ENCODE data around the gene IRF7. TPM values are rescaled to one million over a fixed set of nuclear protein-coding genes. Genes with fewer than 3 reads are reported as not detected.

IRF7 gene
- total RNA-seq, 6 donors from 2014 or later = 32.6 to 123 (median 56.2) TPM

GRCh38 chr11:617912-618682 is 2.3 kb upstream of the IRF7 start:
- ATAC-seq (ENCODE audit: low FRiP score in 2 of 2) = no peak
- H3K27ac ChIP-seq = no peak overlapping the region
- no peaks in the 10 kb centered on the region for H3K9me3 ChIP-seq
- peaks cover 24 to 35% (median 32%) of the 10 kb centered on the region in 4 donors for H3K4me1 ChIP-seq
- H3K4me3 ChIP-seq = no peak overlapping the region
- H3K36me3 ChIP-seq = peaks cover 2 to 26% (median 14%) of the 10 kb centered on the region in 4 donors
- DNase-seq = peak in 1 of 2 donors; percentile 79
- H3K27me3 ChIP-seq = no peaks in the 10 kb centered on the region
- TF ChIP-seq CTCF (IDR thresholded peaks at IDR 0.05) (no peak), POLR2AphosphoS5 (IDR thresholded peaks at IDR 0.05) (no peak), EP300 (IDR thresholded peaks at IDR 0.05) (no peak), POLR2A (IDR thresholded peaks at IDR 0.05) (no peak)
- WGBS, 2 donors = 96 to 98% methylated on average over 8 to 23 of the region's 25 CpGs

GRCh38 chr11:617199-617911 is 1.6 kb upstream of the IRF7 start:
- Histone ChIP-seq H3K27me3 (no peaks in the 10 kb centered on the region), H3K9me3 (no peaks in the 10 kb centered on the region), H3K4me1 (peaks cover 25 to 39% (median 33%) of the 10 kb centered on the region in 4 donors), H3K36me3 (peaks cover 6 to 30% (median 21%) of the 10 kb centered on the region in 4 donors), H3K27ac (peak overlapping the region in 1 of 4 donors; percentile 98), H3K4me3 (no peak overlapping the region)
- ATAC-seq (ENCODE audit: low FRiP score in 2 of 2) = no peak
- WGBS, 2 donors = 93 to 94% methylated on average over 17 to 54 of the region's 57 CpGs
- TF ChIP-seq CTCF (IDR thresholded peaks at IDR 0.05) (no peak), POLR2A (IDR thresholded peaks at IDR 0.05) (no peak), EP300 (IDR thresholded peaks at IDR 0.05) (no peak), POLR2AphosphoS5 (IDR thresholded peaks at IDR 0.05) (no peak)
- peak in 1 of 2 donors; percentile 86 for DNase-seq

- H3K27me3 ChIP-seq = no peaks in the 10 kb centered on the region
- H3K4me1 ChIP-seq = peaks cover 25 to 39% (median 33%) of the 10 kb centered on the region in 4 donors
- ATAC-seq (ENCODE audit: low FRiP score in 2 of 2) (no peak), DNase-seq (peak in 1 of 2 donors; percentile 81)
- H3K9me3 ChIP-seq = no peaks in the 10 kb centered on the region
- H3K4me3 ChIP-seq = peak overlapping the region in 3 of 4 donors; percentile 62 to 94 (median 68)
- 75 to 80% methylated on average over 17 to 39 of the region's 39 CpGs for WGBS, 2 donors
- H3K27ac ChIP-seq = peak overlapping the region; percentile 96 to 98 (median 96)
- TF ChIP-seq CTCF (IDR thresholded peaks at IDR 0.05) (no peak), POLR2AphosphoS5 (IDR thresholded peaks at IDR 0.05) (no peak), EP300 (IDR thresholded peaks at IDR 0.05) (no peak), POLR2A (IDR thresholded peaks at IDR 0.05) (no peak)
- peaks cover 8 to 36% (median 29%) of the 10 kb centered on the region in 4 donors for H3K36me3 ChIP-seq
Observed at GRCh38 chr11:616320-617198, 809 bp upstream of the IRF7 start.

GRCh38 chr11:614623-615503 is 887 bp downstream of the IRF7 start:
- peaks cover 23 to 53% (median 46%) of the 10 kb centered on the region in 4 donors for H3K36me3 ChIP-seq
- H3K4me1 ChIP-seq = peaks cover 25 to 39% (median 31%) of the 10 kb centered on the region in 4 donors
- H3K27me3 ChIP-seq = no peaks in the 10 kb centered on the region
- peak overlapping the region; percentile 96 to 98 (median 96) for H3K27ac ChIP-seq
- DNase-seq (peak; percentile 47 to 89), ATAC-seq (ENCODE audit: low FRiP score in 2 of 2) (no peak)
- no peak for TF ChIP-seq CTCF (IDR thresholded peaks at IDR 0.05)
- peak overlapping the region; percentile 48 to 94 (median 65) for H3K4me3 ChIP-seq
- whole genome bisulfite sequencing, 2 donors = 47 to 55% methylated on average over 16 to 54 of the region's 68 CpGs
- H3K9me3 ChIP-seq = no peaks in the 10 kb centered on the region
